OCI-LY1 (cell line): Measurements from ENCODE around the gene DRGX.

Source experiments
- CTCF ChIP-seq: fragments of 200-600 bp; sonication (generic), shearing (Covaris generic); IDR thresholded peaks from 2 replicates; pipeline ENCODE4 v1.5.1; 2017; ENCODE audit warnings: mild to moderate bottlenecking, antibody characterized with exemption, low read length, moderate library complexity, mixed read lengths
- EZH2 ChIP-seq: fragments of 200-600 bp; sonication (generic), shearing (Covaris generic); IDR thresholded peaks from 2 replicates; pipeline ENCODE4 v1.8.0; 2017; ENCODE audit warnings: borderline replicate concordance, mixed run types, mild to moderate bottlenecking, antibody characterized with exemption, low read length, moderate library complexity, mixed read lengths

GRCh38 chr10:49400365-49400764, 4.5 kb upstream of the DRGX start:
- no peak for TF ChIP-seq CTCF
- TF ChIP-seq EZH2: no peak
